CD1c-positive myeloid dendritic cell (primary cell): ENCODE results near the gene KLK13.

Experiments used
- DNase-seq: peaks from one replicate; pipeline ENCODE4 v3.0.0-alpha.2; 2016; ENCODE audit errors: extremely low spot score

KLK13 gene

GRCh38 chr19:51093101-51093500 lies 28.2 kb upstream of the KLK13 start:
- no peak for DNase-seq

- no peak for DNase-seq
Measured at GRCh38 chr19:51091895-51092873, 27.3 kb upstream of the KLK13 start.

- DNase-seq = no peak
Measured at GRCh38 chr19:51091126-51091525, 26.2 kb upstream of the KLK13 start.

GRCh38 chr19:51090471-51090870 lies 25.6 kb upstream of the KLK13 start:
- no peak for DNase-seq

GRCh38 chr19:51089786-51090185 lies 24.9 kb upstream of the KLK13 start:
- DNase-seq = no peak

GRCh38 chr19:51086153-51086850 lies 21.4 kb upstream of the KLK13 start:
- DNase-seq = no peak

GRCh38 chr19:51084505-51084904 lies 19.6 kb upstream of the KLK13 start:
- no peak for DNase-seq

GRCh38 chr19:51083783-51084182 lies 18.9 kb upstream of the KLK13 start:
- no peak for DNase-seq

GRCh38 chr19:51083181-51083580 lies 18.3 kb upstream of the KLK13 start:
- DNase-seq = no peak

GRCh38 chr19:51082611-51083010 lies 17.7 kb upstream of the KLK13 start, which contains the start of gene KLK14:
KLK14 (minus strand) TSS chr19:51082887; CDS start chr19:51082614, 273 bp downstream.
- DNase-seq = no peak

- DNase-seq = no peak
Measured at GRCh38 chr19:51081476-51081875, 16.6 kb upstream of the KLK13 start.

- no peak for DNase-seq
Measured at GRCh38 chr19:51079481-51080110, 14.7 kb upstream of the KLK13 start.

- DNase-seq = no peak
Measured at GRCh38 chr19:51078731-51079130, 13.8 kb upstream of the KLK13 start.

GRCh38 chr19:51078104-51078503 lies 13.2 kb upstream of the KLK13 start:
- no peak for DNase-seq

GRCh38 chr19:51076631-51077213 lies 11.8 kb upstream of the KLK13 start:
- DNase-seq = no peak

- no peak for DNase-seq
Measured at GRCh38 chr19:51075998-51076397, 11.1 kb upstream of the KLK13 start.

GRCh38 chr19:51071095-51071405 lies 6.2 kb upstream of the KLK13 start:
- DNase-seq = no peak

- DNase-seq = no peak
Measured at GRCh38 chr19:51070334-51071094, 5.6 kb upstream of the KLK13 start.

GRCh38 chr19:51066393-51067186 lies 1.7 kb upstream of the KLK13 start:
- DNase-seq = no peak

- DNase-seq = no peak
Measured at GRCh38 chr19:51065221-51065960, 499 bp upstream of the KLK13 start.
